K562 (cell line): ENCODE measurements around the gene RNF207. TPM values are rescaled to one million over a fixed set of nuclear protein-coding genes. Genes with fewer than 3 reads are reported as not detected.

ENCODE experiments used
- ARID2 ChIP-seq: fragments of 450-650 bp; IDR thresholded peaks from 2 replicates; pipeline ENCODE4 v1.6.1; 2017; ENCODE audit warnings: antibody characterized with exemption, mild to moderate bottlenecking
- HNRNPH1 ChIP-seq: fragments of 200-400 bp; formaldehyde crosslinking; optimal IDR thresholded peaks from 2 replicates; pipeline ENCODE3; 2017; ENCODE audit warnings: low read depth, mild to moderate bottlenecking, low read length, moderate library complexity
- HNRNPK ChIP-seq: fragments of 200-400 bp; formaldehyde crosslinking; IDR thresholded peaks from one replicate; pipeline ENCODE4 v1.6.1; 2018; ENCODE audit warnings: mild to moderate bottlenecking, low read depth, low read length; ENCODE audit not compliant: poor library complexity, severe bottlenecking
- ILF3 ChIP-seq: fragments of 450-650 bp; IDR thresholded peaks from 2 replicates; pipeline ENCODE4 v1.6.1; 2018; ENCODE audit warnings: antibody characterized with exemption, mild to moderate bottlenecking, moderate library complexity, borderline replicate concordance
- MAFF ChIP-seq: IDR thresholded peaks from 2 replicates; pipeline ENCODE4 v1.6.1; 2012; ENCODE audit warnings: low read length, improper control_type of control experiment
- NR1H2 ChIP-seq: sonication (generic); formaldehyde crosslinking; IDR thresholded peaks from 2 replicates; pipeline ENCODE4 v1.4.0; 2020; ENCODE audit warnings: mild to moderate bottlenecking, missing genetic modification reagents
- PCBP2 ChIP-seq: fragments of 200-400 bp; formaldehyde crosslinking; IDR thresholded peaks from 2 replicates; pipeline ENCODE4 v1.6.1; 2018; ENCODE audit warnings: low read length, low read depth, mild to moderate bottlenecking, moderate library complexity; ENCODE audit not compliant: poor library complexity, severe bottlenecking
- POLR2B ChIP-seq: fragments of 450-650 bp; IDR thresholded peaks from 2 replicates; pipeline ENCODE4 v1.6.1; 2018; ENCODE audit warnings: low read depth; ENCODE audit not compliant: partially characterized antibody
- TARDBP ChIP-seq: fragments of 450-650 bp; IDR thresholded peaks from 2 replicates; pipeline ENCODE4 v1.6.1; 2016
- TCF7L2 ChIP-seq: fragments of 150-350 bp; IDR thresholded peaks from 2 replicates; pipeline ENCODE4 v1.6.1; 2016; ENCODE audit warnings: low read depth, mild to moderate bottlenecking, low read length, moderate library complexity
- WHSC1 ChIP-seq: IDR thresholded peaks from one replicate; pipeline ENCODE4 v1.6.1; 2012; ENCODE audit warnings: low read length, control low read depth, inconsistent platforms
- XRCC3 ChIP-seq: fragments of 450-650 bp; IDR thresholded peaks from 2 replicates; pipeline ENCODE4 v1.6.1; 2017; ENCODE audit warnings: mild to moderate bottlenecking, moderate library complexity
- XRCC4 ChIP-seq: IDR thresholded peaks from one replicate; pipeline ENCODE4 v1.6.1; 2011; ENCODE audit not compliant: insufficient read depth, insufficient read length; ENCODE audit errors: extremely low read depth
- ZC3H11A ChIP-seq: IDR thresholded peaks from 2 replicates; pipeline ENCODE4 v1.6.1; 2012; ENCODE audit warnings: low read depth, low read length, improper control_type of control experiment
- ZEB2 ChIP-seq: fragments of 450-650 bp; IDR thresholded peaks from 2 replicates; pipeline ENCODE4 v1.6.1; 2016
- ZNF174 ChIP-seq: fragments of 250-450 bp; sonication (Bioruptor Pico); IDR thresholded peaks from 2 replicates; pipeline ENCODE4 v1.4.0; 2020; ENCODE audit warnings: mild to moderate bottlenecking
- ZNF583 ChIP-seq: fragments of 250-450 bp; sonication (Bioruptor Pico); IDR thresholded peaks from 2 replicates; pipeline ENCODE4 v1.4.0; 2020
- ZNF75A ChIP-seq: fragments of 450-650 bp; formaldehyde crosslinking; IDR thresholded peaks from 2 replicates; pipeline ENCODE4 v1.4.0; 2020; ENCODE audit warnings: mild to moderate bottlenecking
- polyA plus RNA-seq, 8 experiments: library from polyadenylated mRNA; depleted of rRNA in 4 of 8; stranded (reverse) in 5 of 8; unstranded in 3 of 8; fragments of >200 nt; fragmentation: Nextera tagmentation in 2 of 8; fragmentation: Illumina TruSeq in 1 of 8; extraction: Ambion mirVana in 2 of 8; extraction: Trizol in 1 of 8; gene quantifications; 2 replicates each; pipeline versions ENCODE4 v1.2.1 to v1.2.3, GENCODE V29; 2011 to 2014; ENCODE audit warnings: inconsistent platforms in 1 of 8, missing spikeins in 1 of 8
- total RNA-seq, 7 experiments: library from RNA; depleted of rRNA in 6 of 7; stranded (reverse); fragments of >200 nt in 6 of 7; fragmentation: Illumina TruSeq in 2 of 7; extraction: Trizol in 2 of 7; gene quantifications; 2 replicates each; pipeline versions ENCODE4 v1.2.1 to v1.2.3, GENCODE V29; 2011 to 2021; ENCODE audit warnings: low replicate concordance in 1 of 7
- TF ChIP-seq, protein P1 (sequence below): fragments of 250-450 bp; sonication (Bioruptor Pico); IDR thresholded peaks from 2 replicates; pipeline ENCODE4 v1.4.0; 2020; ENCODE audit warnings: mild to moderate bottlenecking, moderate library complexity
- TF ChIP-seq, protein P2 (sequence below): fragments of 450-650 bp; IDR thresholded peaks from 2 replicates; pipeline ENCODE4 v1.7.1; 2018; ENCODE audit warnings: mild to moderate bottlenecking, low read depth; ENCODE audit not compliant: partially characterized antibody
- TF ChIP-seq, protein P3 (sequence below): fragments of 450-650 bp; IDR thresholded peaks from 2 replicates; pipeline ENCODE4 v1.6.1; 2016; ENCODE audit warnings: mild to moderate bottlenecking

The RNF207 gene
- total and polyA plus RNA-seq, 9 of the 15 experiments (the other 6 are each of a cell fraction or from before 2014, with no cell fraction given), result 2.7 to 30.6 (median 12.9) TPM

DNA sequence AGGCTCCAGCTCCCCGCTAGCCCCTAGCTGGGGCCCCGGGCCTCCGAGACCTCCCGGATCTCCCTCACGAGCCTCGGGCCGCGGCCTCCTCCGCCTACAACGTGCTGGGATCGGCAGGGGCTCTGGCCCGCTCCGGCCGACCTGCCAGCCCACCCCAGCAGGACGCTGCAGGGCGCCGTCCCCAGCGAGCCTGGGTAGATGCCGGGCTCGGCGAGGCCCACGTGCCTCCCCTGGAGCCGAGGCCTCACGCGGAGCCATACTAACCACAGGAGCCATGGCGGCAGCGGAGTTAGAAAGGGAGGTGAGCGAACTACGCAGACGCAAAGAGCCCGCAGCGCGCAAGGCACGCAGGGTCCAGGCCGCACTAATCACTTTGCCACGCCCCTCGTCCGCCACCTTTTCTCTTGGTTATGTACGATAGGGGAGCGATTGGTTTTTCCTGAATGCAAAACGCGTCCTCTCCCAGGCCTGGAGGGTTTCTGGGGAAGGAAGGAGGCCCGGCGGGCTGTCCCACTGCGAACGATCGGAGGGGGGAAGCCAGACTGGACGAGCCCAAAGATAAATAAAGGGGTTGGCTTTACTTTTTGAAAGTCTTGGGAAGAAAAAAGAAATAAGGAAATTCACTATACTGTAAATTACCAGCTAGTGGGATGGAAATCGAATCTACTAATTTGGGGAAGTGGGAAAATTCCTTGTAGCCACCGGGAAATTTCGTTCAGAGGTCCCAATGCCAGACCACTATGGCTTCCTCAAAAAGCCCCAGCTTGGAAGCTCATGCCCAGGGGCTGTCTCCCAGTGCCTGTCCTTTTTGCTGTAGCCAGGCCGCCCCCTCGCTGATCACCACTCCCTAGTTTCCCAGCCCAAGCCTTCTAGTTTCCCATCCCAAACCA, 6.4 kb upstream of the RNF207 start, which contains the start of gene RPL22 (continued):
- TF ChIP-seq, protein P1, sequence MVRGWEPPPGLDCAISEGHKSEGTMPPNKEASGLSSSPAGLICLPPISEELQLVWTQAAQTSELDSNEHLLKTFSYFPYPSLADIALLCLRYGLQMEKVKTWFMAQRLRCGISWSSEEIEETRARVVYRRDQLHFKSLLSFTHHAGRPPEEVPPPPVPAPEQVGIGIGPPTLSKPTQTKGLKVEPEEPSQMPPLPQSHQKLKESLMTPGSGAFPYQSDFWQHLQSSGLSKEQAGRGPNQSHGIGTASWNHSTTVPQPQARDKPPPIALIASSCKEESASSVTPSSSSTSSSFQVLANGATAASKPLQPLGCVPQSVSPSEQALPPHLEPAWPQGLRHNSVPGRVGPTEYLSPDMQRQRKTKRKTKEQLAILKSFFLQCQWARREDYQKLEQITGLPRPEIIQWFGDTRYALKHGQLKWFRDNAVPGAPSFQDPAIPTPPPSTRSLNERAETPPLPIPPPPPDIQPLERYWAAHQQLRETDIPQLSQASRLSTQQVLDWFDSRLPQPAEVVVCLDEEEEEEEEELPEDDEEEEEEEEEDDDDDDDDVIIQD (CRISPR knock-in tag), result peak; percentile 87; the same call in 1 of the 2 replicates
- TF ChIP-seq MAFF (peak; percentile 74), PCBP2 (no peak), ZNF583 (CRISPR knock-in tag) (no peak), POLR2B (peak; percentile 94), ZNF75A (0 out of 2 replicates have a peak, but pooled peaks have one; percentile 16), TCF7L2 (peak; percentile 98), XRCC4 (no peak), ZEB2 (no peak), ZC3H11A (no peak), XRCC3 (no peak), TARDBP (no peak), ARID2 (no peak), ILF3 (no peak), HNRNPH1 (no peak), ZNF174 (CRISPR knock-in tag) (no peak), WHSC1 (no peak), NR1H2 (CRISPR knock-in tag) (peak; percentile 68; the same call in 1 of the 2 replicates), HNRNPK (no peak)
- TF ChIP-seq, protein P2, sequence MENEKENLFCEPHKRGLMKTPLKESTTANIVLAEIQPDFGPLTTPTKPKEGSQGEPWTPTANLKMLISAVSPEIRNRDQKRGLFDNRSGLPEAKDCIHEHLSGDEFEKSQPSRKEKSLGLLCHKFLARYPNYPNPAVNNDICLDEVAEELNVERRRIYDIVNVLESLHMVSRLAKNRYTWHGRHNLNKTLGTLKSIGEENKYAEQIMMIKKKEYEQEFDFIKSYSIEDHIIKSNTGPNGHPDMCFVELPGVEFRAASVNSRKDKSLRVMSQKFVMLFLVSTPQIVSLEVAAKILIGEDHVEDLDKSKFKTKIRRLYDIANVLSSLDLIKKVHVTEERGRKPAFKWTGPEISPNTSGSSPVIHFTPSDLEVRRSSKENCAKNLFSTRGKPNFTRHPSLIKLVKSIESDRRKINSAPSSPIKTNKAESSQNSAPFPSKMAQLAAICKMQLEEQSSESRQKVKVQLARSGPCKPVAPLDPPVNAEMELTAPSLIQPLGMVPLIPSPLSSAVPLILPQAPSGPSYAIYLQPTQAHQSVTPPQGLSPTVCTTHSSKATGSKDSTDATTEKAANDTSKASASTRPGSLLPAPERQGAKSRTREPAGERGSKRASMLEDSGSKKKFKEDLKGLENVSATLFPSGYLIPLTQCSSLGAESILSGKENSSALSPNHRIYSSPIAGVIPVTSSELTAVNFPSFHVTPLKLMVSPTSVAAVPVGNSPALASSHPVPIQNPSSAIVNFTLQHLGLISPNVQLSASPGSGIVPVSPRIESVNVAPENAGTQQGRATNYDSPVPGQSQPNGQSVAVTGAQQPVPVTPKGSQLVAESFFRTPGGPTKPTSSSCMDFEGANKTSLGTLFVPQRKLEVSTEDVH, result no peak
- TF ChIP-seq, protein P3, sequence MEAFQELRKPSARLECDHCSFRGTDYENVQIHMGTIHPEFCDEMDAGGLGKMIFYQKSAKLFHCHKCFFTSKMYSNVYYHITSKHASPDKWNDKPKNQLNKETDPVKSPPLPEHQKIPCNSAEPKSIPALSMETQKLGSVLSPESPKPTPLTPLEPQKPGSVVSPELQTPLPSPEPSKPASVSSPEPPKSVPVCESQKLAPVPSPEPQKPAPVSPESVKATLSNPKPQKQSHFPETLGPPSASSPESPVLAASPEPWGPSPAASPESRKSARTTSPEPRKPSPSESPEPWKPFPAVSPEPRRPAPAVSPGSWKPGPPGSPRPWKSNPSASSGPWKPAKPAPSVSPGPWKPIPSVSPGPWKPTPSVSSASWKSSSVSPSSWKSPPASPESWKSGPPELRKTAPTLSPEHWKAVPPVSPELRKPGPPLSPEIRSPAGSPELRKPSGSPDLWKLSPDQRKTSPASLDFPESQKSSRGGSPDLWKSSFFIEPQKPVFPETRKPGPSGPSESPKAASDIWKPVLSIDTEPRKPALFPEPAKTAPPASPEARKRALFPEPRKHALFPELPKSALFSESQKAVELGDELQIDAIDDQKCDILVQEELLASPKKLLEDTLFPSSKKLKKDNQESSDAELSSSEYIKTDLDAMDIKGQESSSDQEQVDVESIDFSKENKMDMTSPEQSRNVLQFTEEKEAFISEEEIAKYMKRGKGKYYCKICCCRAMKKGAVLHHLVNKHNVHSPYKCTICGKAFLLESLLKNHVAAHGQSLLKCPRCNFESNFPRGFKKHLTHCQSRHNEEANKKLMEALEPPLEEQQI, result no peak
